Thyroid gland (tissue), 4 donors: ENCODE measurements around the gene WASF2. TPM values are rescaled to one million over a fixed set of nuclear protein-coding genes. Genes with fewer than 3 reads are reported as not detected.
A peak's percentile ranks its signal among the peaks of the same experiment; 100 is the strongest.

Experiments used
- DNase-seq, 2 donors: peaks; one replicate each; pipeline ENCODE4 v3.0.0-alpha.2; 2019
- H3K27ac ChIP-seq, 3 donors: fragments of 200-600 bp; sonication (generic); 1 replicate in 2 of 3; 2 replicates in 1 of 3; pipeline ENCODE4 v1.5.1; 2016 to 2019; ENCODE audit warnings: mild to moderate bottlenecking in 1 of 3, moderate library complexity in 1 of 3
- H3K27me3 ChIP-seq: fragments of 200-600 bp; sonication (generic); one replicate; pipeline ENCODE4 v1.5.1; 2019
- H3K36me3 ChIP-seq, 2 donors: fragments of 200-600 bp; sonication (generic); one replicate each; pipeline ENCODE4 v1.5.1; 2016 to 2019
- H3K4me1 ChIP-seq, 2 donors: fragments of 200-600 bp; sonication (generic); one replicate each; pipeline ENCODE4 v1.5.1; 2017 to 2019
- H3K4me3 ChIP-seq, 3 donors: fragments of 200-600 bp; sonication (generic); replicated peaks in 1 of 3; 1 replicate in 2 of 3; 2 replicates in 1 of 3; pipeline ENCODE4 v1.5.1; 2016; ENCODE audit warnings: mild to moderate bottlenecking in 1 of 3
- H3K9me3 ChIP-seq: fragments of 200-600 bp; sonication (generic); one replicate; pipeline ENCODE4 v1.5.1; 2017
- CTCF ChIP-seq, 6 experiments: fragments of 200-600 bp in 3 of 6; fragments of 450-650 bp in 3 of 6; sonication (generic) in 3 of 6; IDR thresholded peaks; one replicate each; pipeline ENCODE4 v1.5.1; 2016 to 2019; ENCODE audit warnings: antibody characterized with exemption in 6 of 6, mild to moderate bottlenecking in 2 of 6, inconsistent platforms in 1 of 6, moderate library complexity in 1 of 6
- POLR2A ChIP-seq, 2 donors: fragments of 450-650 bp; IDR thresholded peaks; one replicate each; pipeline ENCODE4 v1.6.1; 2017; ENCODE audit warnings: antibody characterized with exemption in 2 of 2, mild to moderate bottlenecking in 2 of 2, moderate library complexity in 1 of 2
- WGBS, 2 donors: methylation state at CpG; one replicate each; pipeline ENCODE4 v1.1.5; 2017; 5-methylcytosine and 5-hydroxymethylcytosine counted together
- intact Hi-C: fragments of 100-400 bp; cut with DNase I; formaldehyde crosslinking; loops from one replicate; pipeline ENCODE4 v1.15.1; 2023
- total RNA-seq, 4 donors: library from RNA; depleted of rRNA; stranded (reverse); fragments of >200 nt; gene quantifications; one replicate each; pipeline ENCODE4 v1.2.3, GENCODE V29; 2016

WASF2 gene
- total RNA-seq, 4 donors from 2014 or later, result 38.3 to 47.7 (median 46.7) TPM

- Histone ChIP-seq H3K9me3 (no peaks in the 10 kb centered on the region), H3K36me3 (no peaks in the 10 kb centered on the region), H3K4me1 (peaks cover 0 to 30% of the 10 kb centered on the region in 2 donors), H3K27ac (no peak overlapping the region), H3K27me3 (no peaks in the 10 kb centered on the region), H3K4me3 (no peak overlapping the region)
- no peak for DNase-seq
- no peak for TF ChIP-seq CTCF (IDR thresholded peaks at IDR 0.05)
- no peak for TF ChIP-seq POLR2A (IDR thresholded peaks at IDR 0.05)
- intact Hi-C loops, result no loop called here
- 70 to 77% methylated on average over 6 to 9 of the region's 11 CpGs for WGBS, 2 donors
Measured at GRCh38 chr1:27379564-27380122, 110.3 kb downstream of the WASF2 start.

- DNase-seq, result no peak
- no peaks in the 10 kb centered on the region for H3K27me3 ChIP-seq
- TF ChIP-seq POLR2A (IDR thresholded peaks at IDR 0.05), result no peak
- peaks cover 0 to 32% of the 10 kb centered on the region in 2 donors for H3K4me1 ChIP-seq
- intact Hi-C loops, result no loop called here
- no peaks in the 10 kb centered on the region for H3K9me3 ChIP-seq
- WGBS, 2 donors, result 86 to 88% methylated on average over 12 of the region's 12 CpGs
- no peak overlapping the region for H3K4me3 ChIP-seq
- H3K36me3 ChIP-seq, result no peaks in the 10 kb centered on the region
- H3K27ac ChIP-seq, result no peak overlapping the region
Measured at GRCh38 chr1:27377760-27378495, 112.0 kb downstream of the WASF2 start.

- Histone ChIP-seq H3K9me3 (no peaks in the 10 kb centered on the region), H3K4me3 (no peak within 1 kb of the TSS), H3K27ac (peak within 1 kb of the TSS in 1 of 3 donors; percentile 28), H3K36me3 (no peaks in the 10 kb centered on the region), H3K4me1 (peaks cover 3 to 12% of the 10 kb centered on the region in 2 donors), H3K27me3 (no peaks in the 10 kb centered on the region)
- intact Hi-C loops, result no loop called here
- 84 to 86% methylated on average over 4 of the region's 4 CpGs for WGBS, 2 donors
- no peak for DNase-seq
- no peak for TF ChIP-seq POLR2A (IDR thresholded peaks at IDR 0.05)
- no peak for TF ChIP-seq CTCF (IDR thresholded peaks at IDR 0.05)
Measured at GRCh38 chr1:27374362-27375086, 115.4 kb downstream of the WASF2 start, which contains the start of gene FCN3. Gene FCN3, minus strand, starts transcription at chr1:27374824. Its CDS starts 6 bp downstream, at chr1:27374818.

GRCh38 chr1:27372808-27373690, 116.9 kb downstream of the WASF2 start:
- WGBS, 2 donors, result 80 to 82% methylated on average over 8 of the region's 11 CpGs
- Histone ChIP-seq H3K4me3 (no peak overlapping the region), H3K27me3 (no peaks in the 10 kb centered on the region), H3K4me1 (peaks cover 3 to 10% of the 10 kb centered on the region in 2 donors), H3K9me3 (no peaks in the 10 kb centered on the region), H3K27ac (peak overlapping the region in 2 of 3 donors; percentile 28 to 39), H3K36me3 (no peaks in the 10 kb centered on the region)
- intact Hi-C loops, result no loop called here
- peak in 1 of 6 experiments; percentile 10 for TF ChIP-seq CTCF (IDR thresholded peaks at IDR 0.05)
- no peak for TF ChIP-seq POLR2A (IDR thresholded peaks at IDR 0.05)
- DNase-seq, result peak; percentile 70 to 71
